HG03097 (cell line): Measurements from ENCODE around the gene PASK.

Source experiments
- ATAC-seq: cut with Tn5 transposase; IDR thresholded peaks from one replicate; pipeline ENCODE4 v1.9.1; 2021; ENCODE audit not compliant: unreplicated experiment, low FRiP score

Gene PASK

DNA sequence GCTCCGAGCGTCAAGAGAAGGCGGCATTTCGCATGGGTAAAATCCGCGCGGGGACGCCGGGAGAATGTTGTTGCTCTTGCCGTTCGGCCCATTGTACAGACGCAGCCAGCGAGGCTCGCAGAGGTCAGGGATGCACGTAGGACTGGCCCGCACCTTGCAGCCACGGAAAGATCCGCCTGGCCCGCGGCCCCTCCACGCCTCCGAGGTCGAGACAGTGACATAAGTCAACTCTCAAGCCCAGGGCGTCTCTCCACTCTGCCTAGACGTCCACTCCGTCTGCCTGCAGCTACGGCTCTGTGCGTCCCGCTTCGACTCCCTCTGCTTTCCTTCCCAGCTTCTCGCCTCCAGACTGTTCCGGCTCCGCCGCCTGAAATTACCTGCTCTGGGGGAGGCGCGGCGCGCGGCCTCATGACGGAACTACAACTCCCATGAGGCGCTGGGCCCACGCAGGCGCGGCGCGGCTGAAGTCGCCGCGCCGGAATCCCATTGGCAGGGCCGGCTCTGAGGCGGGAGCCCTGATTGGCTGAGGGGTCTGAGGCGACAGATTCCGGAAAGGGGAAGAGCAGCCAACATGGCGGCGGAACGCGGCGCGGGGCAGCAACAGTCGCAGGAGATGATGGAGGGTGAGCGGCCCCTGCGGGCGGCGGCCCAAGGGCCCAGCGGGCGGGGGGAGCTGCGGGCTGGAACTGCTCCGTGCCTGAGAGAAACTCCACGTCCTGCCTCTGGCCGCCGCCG is 820 bp upstream of the PASK start, which contains the start of gene PPP1R7:
PPP1R7 (plus strand) TSS at position 543 of the 735 bp plus-strand sequence; CDS start at position 572, 29 bp downstream.
- ATAC-seq: peak; percentile 63

DNA sequence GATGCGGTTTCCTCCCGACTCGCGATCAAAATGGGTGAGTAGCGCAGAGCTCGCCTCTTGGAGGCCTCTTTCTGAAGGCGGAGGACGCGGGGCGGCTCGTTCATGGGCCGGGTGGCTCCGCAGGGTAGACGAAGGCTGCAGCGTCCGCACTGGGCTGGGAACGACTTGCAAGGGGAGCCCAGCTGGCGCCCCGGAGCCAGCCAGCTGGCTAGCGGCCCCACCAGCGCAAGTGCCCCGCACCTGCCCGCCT is 328 bp upstream of the PASK start:
- ATAC-seq: peak; percentile 19

DNA sequence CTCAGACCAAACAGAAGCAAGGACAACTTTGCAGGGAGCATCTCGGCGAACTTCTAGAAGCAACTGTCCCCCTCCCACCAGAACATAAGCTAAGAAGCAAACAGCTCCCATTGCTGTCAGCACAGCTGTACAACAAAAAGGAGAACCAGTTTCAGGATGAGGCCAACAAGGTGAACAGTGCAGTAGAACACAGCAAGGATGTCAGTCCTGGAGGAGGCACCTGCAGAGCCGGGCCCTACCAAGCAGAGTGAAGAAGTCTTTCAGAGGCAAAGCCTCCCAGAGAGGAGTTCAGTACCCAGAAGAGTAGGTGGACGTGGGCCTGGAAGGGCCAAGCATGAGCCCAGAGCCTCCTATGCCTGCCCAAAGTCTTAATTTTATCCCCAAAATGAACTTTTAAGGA is 1.0 kb downstream of the PASK start:
- no peak for ATAC-seq

DNA sequence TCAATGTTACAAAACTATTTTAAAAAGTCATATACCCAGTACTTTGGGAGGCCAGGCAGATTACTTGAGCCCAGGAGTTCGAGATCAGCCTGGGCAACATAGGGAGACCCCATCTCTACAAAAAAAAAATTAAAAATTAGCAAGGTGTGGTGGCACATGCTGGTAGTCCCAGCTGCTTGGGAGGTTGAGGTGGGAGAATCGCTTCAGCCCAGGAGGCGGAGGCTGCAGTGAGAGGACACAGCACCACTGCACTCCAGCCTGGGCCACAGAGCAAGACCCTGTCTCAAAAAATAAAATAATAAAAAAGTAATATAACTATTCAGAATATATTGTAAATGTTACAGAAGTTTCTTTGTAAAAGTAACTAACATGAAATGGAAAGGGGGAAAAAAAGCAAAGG is 1.9 kb downstream of the PASK start:
- no peak for ATAC-seq

DNA sequence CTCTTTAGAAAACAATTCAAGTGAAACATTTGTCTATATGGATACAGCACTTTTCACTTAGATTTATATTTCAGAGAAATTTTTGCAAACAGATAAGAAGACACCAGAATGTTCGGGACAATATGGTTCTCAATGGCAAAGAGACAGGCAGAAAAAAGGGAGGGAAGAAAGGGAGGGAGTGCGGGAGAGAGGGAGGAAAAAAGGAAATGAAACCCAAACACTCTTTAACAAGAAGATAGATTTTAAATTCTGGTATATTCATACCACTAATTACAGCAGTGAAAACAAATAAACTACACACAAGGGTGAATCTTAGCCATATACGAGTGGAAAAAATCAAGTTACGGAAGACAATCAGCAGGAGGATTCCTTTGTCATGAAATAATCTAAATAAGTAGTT is 3.0 kb downstream of the PASK start:
- ATAC-seq: no peak

DNA sequence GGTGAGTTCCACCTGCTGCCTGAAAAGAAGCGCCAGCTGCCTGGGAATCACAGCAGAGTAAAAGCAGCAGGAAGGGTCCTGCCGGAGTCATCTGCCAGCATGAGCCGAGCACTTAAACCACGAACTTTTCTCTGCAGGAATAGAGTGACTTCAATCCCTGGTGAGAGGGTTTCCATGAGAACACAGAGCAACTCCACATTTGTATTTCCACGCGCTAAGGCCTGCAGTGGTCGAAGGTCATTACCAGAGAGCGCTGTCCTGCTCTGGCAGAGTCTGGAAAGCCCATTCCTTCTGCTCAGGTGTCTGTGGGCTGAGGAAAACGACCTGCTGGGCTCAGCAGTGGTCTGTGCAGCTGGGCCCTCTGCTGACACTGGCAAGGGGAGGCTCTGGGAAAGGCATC is 6.7 kb downstream of the PASK start:
- no peak for ATAC-seq

DNA sequence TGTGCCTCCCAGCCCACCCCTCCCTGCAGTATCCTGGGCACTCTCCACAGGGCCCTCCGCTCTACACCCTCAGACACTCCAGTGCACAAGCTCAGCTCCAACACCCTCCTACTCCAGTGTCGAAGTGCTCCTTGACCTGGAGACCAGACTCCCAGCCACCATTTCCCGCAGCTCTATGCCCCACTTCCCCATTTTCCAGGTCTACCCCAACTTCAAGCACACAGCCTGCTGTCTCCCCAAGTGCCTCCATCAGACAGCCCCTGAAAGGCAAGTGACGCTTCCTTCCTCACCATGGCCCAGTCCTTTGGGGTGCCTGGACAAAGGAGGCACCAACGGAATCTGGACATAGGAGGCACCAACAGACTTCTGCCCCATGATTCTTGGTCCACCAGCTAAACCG is 7.2 kb downstream of the PASK start:
- ATAC-seq: no peak

DNA sequence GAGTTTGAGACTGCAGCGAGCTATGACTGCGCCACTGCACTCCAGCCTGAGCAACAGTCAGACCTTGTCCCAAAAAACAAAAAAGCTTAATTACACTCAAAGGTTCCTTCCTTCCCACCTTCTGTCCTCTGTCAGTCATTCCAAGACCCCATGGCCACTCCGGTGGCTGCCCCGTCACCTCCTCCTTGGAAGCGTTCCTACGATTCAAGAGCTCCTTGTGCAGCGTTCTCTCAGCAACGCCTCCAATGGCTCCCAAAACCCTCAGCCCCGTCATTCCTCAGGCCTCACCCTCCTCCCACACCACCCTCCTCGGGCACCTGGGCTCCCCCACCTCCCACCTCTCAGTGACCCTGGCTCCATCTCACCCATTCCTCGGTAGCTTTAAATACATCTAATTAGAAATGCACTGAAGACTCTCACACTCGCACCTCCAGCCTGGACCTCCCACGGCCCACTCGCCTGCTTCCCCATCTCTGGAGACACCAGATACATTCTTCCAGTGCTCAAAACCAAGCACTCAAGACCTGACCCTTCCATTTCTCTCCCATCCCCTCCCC is 8.0 kb downstream of the PASK start:
- no peak for ATAC-seq

DNA sequence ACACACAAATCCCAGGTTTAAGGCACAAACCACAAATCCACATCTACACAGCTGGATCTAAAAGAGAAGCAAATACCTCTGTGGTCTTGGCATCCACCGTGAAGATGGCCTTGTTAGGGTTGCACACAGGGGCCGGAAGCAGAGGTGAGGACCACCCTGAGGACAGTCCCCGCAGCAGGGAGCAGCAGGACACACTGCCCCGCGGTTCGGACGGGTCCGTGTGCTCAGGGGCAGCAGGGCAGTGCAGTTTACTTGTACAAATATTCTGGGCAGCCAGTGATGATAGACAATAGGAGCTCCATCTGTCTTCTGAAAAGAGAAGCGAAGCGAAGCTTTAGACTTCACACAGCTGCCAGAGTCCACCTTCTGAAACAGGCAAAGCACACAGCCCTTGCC is 8.8 kb downstream of the PASK start:
- ATAC-seq: no peak

DNA sequence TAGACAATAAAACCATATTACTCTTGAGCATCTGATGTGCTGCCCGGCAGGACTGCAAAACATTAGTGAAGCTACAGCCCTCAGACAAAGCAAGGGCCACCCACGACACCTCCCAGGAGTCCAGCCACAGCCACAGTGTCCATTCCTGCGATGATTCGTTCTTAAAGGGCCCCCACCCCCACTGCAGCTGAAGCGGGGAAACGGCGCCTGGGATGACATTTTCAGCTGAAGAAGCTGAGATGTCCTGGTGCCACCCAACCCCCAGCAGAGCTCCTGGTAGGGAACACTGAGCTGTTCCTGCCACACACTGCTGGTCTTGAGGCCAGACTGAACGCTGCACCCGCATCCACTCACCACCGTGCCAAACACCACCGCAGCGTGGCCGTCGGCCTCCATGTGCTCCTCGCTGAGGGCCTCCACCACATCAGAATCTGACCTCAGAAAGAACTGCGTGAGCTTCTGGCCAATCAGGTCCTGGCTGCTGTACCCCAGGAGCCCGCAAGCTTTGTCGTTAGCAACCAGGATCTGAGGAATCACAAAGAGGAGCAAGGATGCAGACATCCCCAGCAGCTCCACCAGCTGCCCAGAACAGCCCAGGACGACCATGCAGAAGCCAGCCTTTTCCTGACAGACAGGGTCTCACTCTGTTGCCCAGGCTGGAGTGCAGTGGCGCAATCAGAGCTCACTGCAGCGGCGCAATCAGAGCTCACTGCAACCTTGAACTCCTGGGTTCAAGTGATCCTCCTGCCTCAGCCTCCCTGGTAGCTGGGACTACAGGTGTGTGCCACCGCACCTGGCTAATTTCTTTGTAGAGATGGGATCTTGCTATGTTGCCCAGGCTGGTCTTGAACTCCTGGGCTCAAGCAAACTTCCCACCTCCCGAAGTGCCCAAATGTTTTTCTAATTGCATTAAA is 9.5 kb downstream of the PASK start:
- no peak for ATAC-seq

DNA sequence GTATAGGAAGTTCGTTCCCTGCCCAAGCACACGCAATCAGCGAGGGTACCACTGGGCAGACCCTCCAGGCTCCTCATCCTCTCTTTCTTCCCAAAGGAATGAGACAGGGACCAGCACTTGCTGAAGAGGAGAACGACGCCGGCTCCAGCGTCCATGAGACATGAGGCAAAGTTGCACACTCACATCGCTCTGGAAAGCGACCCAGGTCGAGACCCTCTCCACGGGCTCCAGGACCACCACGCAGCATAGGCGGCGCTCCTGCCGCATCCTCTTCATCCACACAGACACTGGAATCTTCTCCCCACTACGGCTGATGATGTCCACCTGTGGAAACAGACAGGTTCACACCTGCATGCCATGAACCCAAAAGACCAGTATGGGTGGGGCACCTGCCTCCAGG is 10.8 kb downstream of the PASK start:
- ATAC-seq: no peak

DNA sequence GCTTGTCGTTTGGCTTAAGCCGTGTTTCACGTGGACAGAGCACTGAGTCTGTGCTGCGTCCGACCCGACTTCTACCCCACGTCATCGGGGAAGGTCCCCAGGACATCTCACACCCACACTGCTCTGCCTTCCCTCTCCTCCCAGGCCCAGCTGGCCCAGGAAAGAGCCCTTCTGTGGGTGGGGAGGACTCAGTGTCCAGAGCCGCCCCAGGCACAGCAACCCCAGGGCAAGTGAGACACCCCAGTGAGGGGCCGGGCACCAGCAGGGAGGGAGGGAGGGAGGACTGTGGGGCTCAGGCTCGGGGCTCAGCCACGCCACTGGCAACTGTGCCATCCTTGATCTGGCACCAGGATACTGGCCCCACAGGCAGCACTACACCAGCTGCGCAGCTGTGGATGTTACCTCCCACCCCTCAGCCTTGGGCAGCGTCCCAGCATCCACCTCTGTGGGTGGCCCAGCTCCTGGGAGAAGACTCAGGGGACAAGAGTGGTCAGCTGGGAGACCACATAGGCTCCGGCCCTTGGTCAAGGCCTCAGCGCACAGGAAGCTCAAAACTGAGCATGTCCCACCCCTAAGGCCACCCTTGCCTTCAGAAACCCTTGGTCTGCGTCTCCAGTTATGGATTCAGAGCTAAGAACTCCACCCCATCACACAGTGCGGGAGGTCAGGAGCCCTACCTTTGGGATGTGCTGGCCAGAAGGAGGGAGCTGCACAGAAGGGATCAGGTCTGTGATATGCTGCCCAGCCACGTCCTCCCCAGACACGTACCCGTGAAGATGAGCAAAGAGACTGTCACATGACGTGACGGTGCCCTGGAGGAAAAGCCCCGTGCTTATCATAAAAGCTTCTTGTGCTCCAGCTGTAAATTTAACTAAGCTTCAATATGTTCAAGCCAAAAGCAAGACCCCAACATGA is 11.7 kb downstream of the PASK start:
- ATAC-seq: no peak

DNA sequence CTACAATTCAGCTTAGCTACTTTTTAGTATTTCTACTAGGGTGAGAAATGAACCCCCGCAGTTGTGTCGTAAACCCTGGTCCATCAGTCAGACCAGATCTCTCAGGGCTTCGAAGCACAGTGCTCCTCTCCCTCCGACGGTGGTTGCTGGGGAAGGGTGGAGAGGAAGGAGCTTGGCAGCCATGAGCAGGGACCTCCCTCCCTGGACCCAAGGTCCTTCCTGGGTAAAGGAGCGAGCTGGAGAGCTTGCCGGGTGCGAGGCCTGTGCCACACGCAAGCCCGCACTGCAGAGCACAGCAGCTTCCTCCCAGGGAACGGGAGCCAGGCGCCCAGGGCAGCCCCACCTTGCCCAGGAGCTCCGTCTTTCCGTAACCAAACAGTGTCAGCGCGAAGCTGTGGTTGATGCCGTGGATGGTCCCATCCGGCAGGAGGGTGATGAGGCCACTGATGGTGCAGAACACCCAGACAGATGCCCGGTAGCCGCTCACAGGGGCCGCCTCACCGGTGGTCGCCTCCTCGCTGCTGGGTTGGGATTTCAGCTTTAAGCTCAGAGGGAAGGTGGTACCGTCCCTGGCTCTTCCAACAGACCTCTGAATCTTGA is 12.5 kb downstream of the PASK start:
- ATAC-seq: no peak

DNA sequence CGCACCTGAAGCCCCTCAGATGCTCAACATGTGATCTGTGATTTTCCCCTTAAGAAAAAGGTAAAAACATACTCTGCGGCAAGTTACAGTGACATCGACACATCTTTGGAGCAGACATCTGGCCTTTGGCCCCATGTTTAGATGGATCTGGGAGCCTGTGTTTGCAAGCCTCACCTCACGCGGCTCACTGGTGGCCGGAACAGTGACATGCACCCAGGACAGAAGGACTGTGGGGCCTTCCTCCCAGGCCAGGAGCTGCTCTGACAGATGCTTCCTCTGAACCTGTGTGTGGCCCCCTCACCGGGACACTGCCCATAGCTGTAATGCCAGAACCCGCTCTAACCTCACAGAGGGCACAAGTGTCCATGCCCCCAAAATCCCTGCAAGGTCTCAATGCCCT is 13.1 kb downstream of the PASK start:
- no peak for ATAC-seq

DNA sequence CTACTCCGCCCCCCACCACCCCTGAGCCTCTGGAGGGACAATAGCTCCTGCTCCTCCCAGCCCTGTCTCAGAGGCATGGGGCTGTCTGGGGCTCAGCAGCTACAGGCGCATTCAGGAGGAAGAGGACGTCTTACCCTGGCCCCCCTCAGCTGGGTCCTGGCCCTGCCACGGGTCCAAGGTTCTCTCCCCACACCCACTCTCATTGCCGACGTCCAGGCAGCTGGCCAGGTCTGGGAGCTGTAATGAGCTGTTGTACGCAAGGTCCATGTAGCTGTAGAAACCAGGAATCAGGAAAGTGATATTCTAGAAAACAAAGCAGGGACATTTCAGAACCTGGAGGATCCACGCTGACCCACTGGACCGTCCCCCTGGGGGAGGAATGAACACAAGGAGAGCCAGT is 13.5 kb downstream of the PASK start:
- no peak for ATAC-seq

DNA sequence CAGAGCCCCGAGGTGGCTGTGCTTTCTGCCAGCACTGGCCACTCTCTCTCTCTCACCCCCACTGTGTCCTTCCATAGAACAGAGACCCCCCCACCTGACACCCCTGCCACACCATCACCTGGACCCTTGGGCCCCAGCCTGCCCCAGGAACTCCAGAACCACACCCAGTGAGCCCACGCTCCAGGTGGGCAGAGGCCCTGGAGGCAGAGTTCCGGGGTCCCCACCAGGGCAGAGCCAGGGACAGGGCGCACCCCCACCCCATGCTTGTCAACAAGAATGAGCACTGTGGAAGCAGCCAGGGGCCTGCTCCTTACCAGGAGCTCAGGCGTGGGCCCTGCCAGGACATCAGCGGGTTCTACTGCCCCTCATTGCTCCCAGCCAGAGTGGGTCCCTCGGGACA is 14.6 kb downstream of the PASK start:
- ATAC-seq: no peak

DNA sequence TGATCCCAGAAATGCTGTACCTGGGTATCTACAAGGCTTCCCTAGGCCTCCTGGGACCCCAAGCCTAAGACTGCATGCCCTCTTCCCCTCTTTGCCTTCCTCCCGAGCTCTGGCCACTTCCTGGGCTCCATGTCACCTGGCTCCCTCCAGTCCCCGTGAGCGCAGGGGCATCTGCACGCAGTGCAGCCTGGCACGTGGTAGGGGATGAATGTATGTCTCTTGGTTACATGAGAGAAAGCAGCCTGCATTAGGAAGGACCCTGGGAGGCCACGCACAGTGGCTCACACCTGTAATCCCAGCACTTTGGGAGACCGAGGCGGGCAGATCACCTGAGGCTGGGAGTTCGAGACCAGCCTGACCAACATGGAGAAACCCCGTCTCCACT is 15.8 kb downstream of the PASK start:
- no peak for ATAC-seq

DNA sequence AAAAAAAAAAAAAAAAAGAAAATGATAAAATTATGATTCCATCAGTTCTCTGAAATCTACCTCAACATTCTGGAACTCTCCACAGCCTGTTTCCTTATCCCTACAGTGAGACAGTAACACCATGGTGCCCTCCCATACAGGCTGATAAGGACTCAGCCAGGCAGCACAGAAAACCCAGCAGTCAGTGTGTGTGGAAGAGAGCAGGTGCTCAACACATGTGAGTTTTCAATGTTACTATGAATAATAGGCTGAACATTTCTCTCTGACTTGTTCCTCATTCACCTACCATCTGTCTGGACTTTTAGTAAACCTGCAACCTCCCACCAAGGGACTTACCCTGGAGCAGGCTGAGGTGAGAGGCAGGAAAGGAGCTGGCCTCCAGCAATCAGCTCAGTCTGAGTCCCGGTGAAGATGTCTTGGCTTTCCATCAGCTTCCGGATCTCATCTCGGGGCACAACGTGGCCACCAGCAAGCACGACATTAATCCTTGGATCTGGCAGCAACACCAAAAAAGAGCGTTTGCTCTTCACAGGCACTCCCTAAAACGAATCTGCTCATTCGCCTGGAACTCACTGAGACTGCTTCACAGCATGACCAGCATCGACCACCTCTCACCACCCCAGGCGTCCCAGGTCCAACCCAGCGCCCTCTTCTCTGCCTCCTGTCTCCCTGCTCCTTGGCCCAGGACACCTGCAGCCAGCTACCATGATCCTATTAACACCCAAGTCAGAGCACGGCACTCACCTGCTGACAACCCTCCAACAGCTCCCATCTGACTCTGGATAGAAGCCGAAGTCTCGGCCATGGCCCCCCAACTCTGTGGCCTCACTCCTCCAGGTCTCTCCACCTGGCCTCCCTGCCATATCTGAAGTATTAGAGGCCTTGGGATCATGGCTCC is 16.5 kb downstream of the PASK start:
- no peak for ATAC-seq

DNA sequence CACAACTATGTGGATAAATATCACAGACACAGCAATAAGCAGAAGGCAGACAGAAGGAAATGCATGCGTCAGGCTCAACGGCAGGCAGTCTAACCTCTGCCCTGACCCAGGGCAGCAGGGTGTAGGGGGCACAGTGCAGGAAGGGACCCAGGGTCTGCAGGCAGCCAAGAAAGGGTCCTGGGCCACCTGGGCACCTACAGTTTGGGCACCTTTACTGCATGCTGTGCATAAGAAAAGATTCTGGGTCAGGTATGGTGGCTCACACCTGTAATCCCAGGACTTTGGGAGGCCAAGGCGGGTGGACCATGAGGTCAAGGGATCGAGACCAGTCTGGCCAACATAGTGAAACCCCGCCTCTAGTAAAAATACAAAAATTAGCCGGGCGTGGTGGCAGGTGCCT is 17.7 kb downstream of the PASK start:
- ATAC-seq: no peak

DNA sequence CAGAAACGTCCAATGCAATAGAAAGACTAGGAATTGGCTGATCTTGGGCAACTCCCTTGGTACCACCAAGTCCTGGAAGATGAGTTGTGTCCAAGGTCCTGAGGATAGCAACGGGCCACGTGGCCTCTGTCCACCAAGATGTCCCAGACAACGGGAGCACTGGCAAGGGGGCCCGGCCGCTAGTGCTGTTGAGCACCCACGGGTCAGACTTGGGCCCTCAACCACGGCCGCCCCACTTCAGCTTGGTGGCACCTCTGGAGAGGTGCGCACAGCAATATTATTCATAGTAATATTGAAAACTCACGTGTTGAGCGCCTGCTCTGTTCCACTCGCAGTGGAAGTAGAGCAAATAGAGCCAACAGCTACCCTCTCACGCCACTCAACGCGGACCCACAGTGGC is 19.0 kb downstream of the PASK start:
- no peak for ATAC-seq
